H1 (cell line): ENCODE results near the gene KMT5C. TPM values are rescaled to one million over a fixed set of nuclear protein-coding genes. Genes with fewer than 3 reads are reported as not detected.

Experiments used
- CTCF ChIA-PET: fragments of 300-600 bp; sonication (Branson Sonifier 250); formaldehyde crosslinking; loops from one replicate; lab custom pipeline; 2021; ENCODE audit not compliant: partially characterized antibody; lab: Charles Lee
- POLR2A ChIA-PET: fragments of 300-600 bp; sonication (Branson Sonifier 250); formaldehyde crosslinking; loops from one replicate; lab custom pipeline; 2021; ENCODE audit warnings: inconsistent platforms; ENCODE audit not compliant: partially characterized antibody; lab: Charles Lee
- DNase-seq, 2 experiments: peaks; one replicate each; pipeline versions ENCODE4 v3.0.0 to v3.0.0-alpha.2; 2010 to 2022; ENCODE audit warnings: low spot score in 2 of 2, low read depth in 1 of 2, mixed read lengths in 1 of 2
- FAIRE-seq: peaks from 2 replicates; lab custom pipeline; 2011; peaks lifted over from hg19 to GRCh38; lab: Jason Lieb, UNC
- H2AFZ ChIP-seq: 2 replicates; pipeline ENCODE4 v1.8.1; 2012; ENCODE audit warnings: low read length, inconsistent platforms
- H2AK5ac ChIP-seq: 2 replicates; pipeline ENCODE4 v1.6.1; 2013; ENCODE audit warnings: low read depth, low read length
- H2BK120ac ChIP-seq: replicated peaks from 2 replicates; pipeline ENCODE3; 2013; ENCODE audit warnings: low read depth, low read length, inconsistent platforms
- H2BK12ac ChIP-seq: 2 replicates; pipeline ENCODE4 v1.6.1; 2013; ENCODE audit warnings: low read depth, low read length
- H2BK15ac ChIP-seq: 2 replicates; pipeline ENCODE4 v1.6.1; 2013; ENCODE audit warnings: low read length
- H2BK20ac ChIP-seq: 2 replicates; pipeline ENCODE4 v1.6.1; 2013; ENCODE audit warnings: low read length
- H2BK5ac ChIP-seq: 2 replicates; pipeline ENCODE4 v1.6.1; 2013; ENCODE audit warnings: low read depth, low read length
- H3K14ac ChIP-seq: 2 replicates; pipeline ENCODE4 v1.6.1; 2013; ENCODE audit warnings: inconsistent platforms; ENCODE audit not compliant: insufficient read length
- H3K18ac ChIP-seq: 2 replicates; pipeline ENCODE4 v1.6.1; 2013; ENCODE audit warnings: low read length; ENCODE audit errors: extremely low read depth
- H3K23ac ChIP-seq: 2 replicates; pipeline ENCODE4 v1.6.1; 2013; ENCODE audit warnings: inconsistent platforms; ENCODE audit not compliant: insufficient read length
- H3K23me2 ChIP-seq: 2 replicates; pipeline ENCODE4 v1.6.1; 2013; ENCODE audit warnings: low read depth, low read length
- H3K27ac ChIP-seq: 2 replicates; pipeline ENCODE4 v1.6.1; 2011; ENCODE audit warnings: low read depth, low read length, inconsistent platforms
- H3K27me3 ChIP-seq, 4 experiments: replicated peaks in 1 of 4; 1 replicate in 1 of 4; 2 replicates in 3 of 4; pipeline versions ENCODE4 v1.6.1 to v1.8.1; 2011 to 2013; ENCODE audit warnings: low read length in 3 of 4, mild to moderate bottlenecking in 3 of 4, inconsistent platforms in 2 of 4, mixed read lengths in 2 of 4, moderate library complexity in 1 of 4; ENCODE audit not compliant: control insufficient read depth in 3 of 4, insufficient read depth in 3 of 4; ENCODE audit errors: extremely low read depth in 1 of 4
- H3K36me3 ChIP-seq, 4 experiments: 2 replicates each; pipeline versions ENCODE4 v1.6.1 to v1.8.1; 2011 to 2013; ENCODE audit warnings: mild to moderate bottlenecking in 4 of 4, low read length in 3 of 4, moderate library complexity in 2 of 4, control low read depth in 1 of 4, inconsistent platforms in 1 of 4; ENCODE audit not compliant: insufficient read depth in 4 of 4, control insufficient read depth in 2 of 4
- H3K4ac ChIP-seq: replicated peaks from 2 replicates; pipeline ENCODE3; 2013; ENCODE audit warnings: low read length, low read depth, mixed read lengths, inconsistent platforms; ENCODE audit not compliant: insufficient read length
- H3K4me1 ChIP-seq, 4 experiments: replicated peaks in 1 of 4; 1 replicate in 1 of 4; 2 replicates in 3 of 4; pipeline versions ENCODE4 v1.6.1 to v1.8.1; 2011 to 2013; ENCODE audit warnings: low read length in 3 of 4, inconsistent platforms in 2 of 4, mixed read lengths in 1 of 4; ENCODE audit not compliant: insufficient read depth in 4 of 4, control insufficient read depth in 3 of 4
- H3K4me2 ChIP-seq, 2 experiments: 2 replicates each; pipeline versions ENCODE4 v1.6.1 to v1.8.1; 2011 to 2013; ENCODE audit warnings: low read depth in 2 of 2, low read length in 2 of 2, control low read depth in 1 of 2, inconsistent platforms in 1 of 2, mild to moderate bottlenecking in 1 of 2; ENCODE audit not compliant: insufficient read depth in 1 of 2
- H3K4me3 ChIP-seq, 4 experiments: fragments of 200-600, 300-600 bp in 1 of 4; sonication (generic), shearing (Covaris generic), sonication (Bioruptor Twin) in 1 of 4; 2 replicates each; pipeline versions ENCODE4 v1.5.1 to v1.8.1; 2011 to 2016; ENCODE audit warnings: low read length in 4 of 4, low read depth in 3 of 4, control low read depth in 2 of 4, inconsistent platforms in 2 of 4, mild to moderate bottlenecking in 2 of 4, mixed read lengths in 1 of 4, moderate library complexity in 1 of 4; ENCODE audit not compliant: insufficient read depth in 2 of 4; ENCODE audit errors: extremely low read depth in 1 of 4
- H3K56ac ChIP-seq: replicated peaks from 2 replicates; pipeline ENCODE3; 2013; ENCODE audit warnings: low read depth, mild to moderate bottlenecking, mixed read lengths, low read length, inconsistent platforms; ENCODE audit not compliant: insufficient read length
- H3K79me1 ChIP-seq: 2 replicates; pipeline ENCODE4 v1.6.1; 2013; ENCODE audit warnings: low read depth, low read length, control low read depth
- H3K79me2 ChIP-seq, 2 experiments: 2 replicates each; pipeline versions ENCODE4 v1.6.1 to v1.8.1; 2012 to 2013; ENCODE audit warnings: low read length in 2 of 2, mild to moderate bottlenecking in 2 of 2, inconsistent platforms in 1 of 2; ENCODE audit not compliant: insufficient read depth in 2 of 2, control insufficient read depth in 1 of 2
- H3K9ac ChIP-seq, 4 experiments: replicated peaks in 1 of 4; 1 replicate in 1 of 4; 2 replicates in 3 of 4; pipeline versions ENCODE4 v1.6.1 to v1.8.1; 2011 to 2013; ENCODE audit warnings: low read depth in 3 of 4, low read length in 3 of 4, control low read depth in 2 of 4, mild to moderate bottlenecking in 2 of 4, moderate library complexity in 2 of 4, inconsistent platforms in 1 of 4; ENCODE audit errors: extremely low read depth in 1 of 4
- H3K9me3 ChIP-seq, 2 experiments: 2 replicates each; pipeline versions ENCODE4 v1.6.1 to v1.8.1; 2012 to 2013; ENCODE audit warnings: mild to moderate bottlenecking in 2 of 2, moderate library complexity in 2 of 2, control low read depth in 1 of 2, inconsistent platforms in 1 of 2, low read depth in 1 of 2, low read length in 1 of 2, mixed read lengths in 1 of 2; ENCODE audit not compliant: insufficient read depth in 2 of 2
- H4K20me1 ChIP-seq, 2 experiments: replicated peaks in 1 of 2; 2 replicates each; pipeline versions ENCODE3 to v1.8.1; 2011 to 2013; ENCODE audit warnings: inconsistent platforms in 2 of 2, low read length in 2 of 2, mild to moderate bottlenecking in 1 of 2; ENCODE audit not compliant: insufficient read depth in 2 of 2, control insufficient read depth in 1 of 2
- H4K5ac ChIP-seq: 2 replicates; pipeline ENCODE4 v1.6.1; 2013; ENCODE audit warnings: low read length, low read depth, mixed read lengths, inconsistent platforms; ENCODE audit not compliant: insufficient read length
- H4K8ac ChIP-seq: 2 replicates; pipeline ENCODE4 v1.8.0; 2013; ENCODE audit warnings: mild to moderate bottlenecking, moderate library complexity, low read length, inconsistent platforms; ENCODE audit not compliant: insufficient read depth; ENCODE audit errors: extremely low read depth
- H4K91ac ChIP-seq: replicated peaks from 2 replicates; pipeline ENCODE3; 2013; ENCODE audit warnings: low read length, mixed read lengths, inconsistent platforms; ENCODE audit not compliant: insufficient read length
- POLR2AphosphoS5 ChIP-seq: IDR thresholded peaks from 2 replicates; pipeline ENCODE4 v1.6.1; 2011; ENCODE audit warnings: low read depth, low read length
- WGBS, 2 experiments: shearing (Covaris generic) in 1 of 2; methylation state at CpG; one replicate each; pipeline versions ENCODE4 v1.1.6 to v1.1.7; 2013 to 2015; ENCODE audit warnings: low lambda C conversion rate in 2 of 2, mixed read lengths in 2 of 2, inconsistent platforms in 1 of 2, low coverage in 1 of 2, missing lambda C conversion rate in 1 of 2; ENCODE audit not compliant: insufficient replicate concordance in 2 of 2, insufficient coverage in 1 of 2, insufficient read length in 1 of 2; ENCODE audit errors: extremely low coverage in 1 of 2, missing lambda C conversion rate in 1 of 2; 5-methylcytosine and 5-hydroxymethylcytosine counted together
- polyA plus RNA-seq, 7 experiments: library from polyadenylated mRNA; depleted of rRNA in 3 of 7; stranded (reverse) in 5 of 7; unstranded in 2 of 7; fragments of >200 nt in 5 of 7; fragments of 200-250 nt in 2 of 7; gene quantifications; 1 replicate in 5 of 7; 2 replicates in 1 of 7; 4 replicates in 1 of 7; pipeline versions ENCODE4 v1.2.1 to v1.2.3, GENCODE V29; 2011 to 2013; ENCODE audit warnings: missing spikeins in 2 of 7, mixed read lengths in 2 of 7
- total RNA-seq: library from RNA; stranded (reverse); fragmentation: NEBNext Ultra II Directional; extraction: Animal tissue kit (Norgen Biotek cat#: 25700); gene quantifications from 2 replicates; pipeline ENCODE4 v1.2.1, GENCODE V29; 2021
- TF ChIP-seq, protein P1 (sequence below): IDR thresholded peaks from 2 replicates; pipeline ENCODE4 v1.6.1; 2012; ENCODE audit warnings: inconsistent platforms

KMT5C gene
- total and polyA plus RNA-seq, 2 of the 8 experiments (the other 6 are each of a cell fraction or from before 2014, with no cell fraction given): 24.9 to 31.5 TPM

- Histone ChIP-seq H3K4me3 (no peak overlapping the region), H2BK20ac (no peak overlapping the region), H4K91ac (no peak overlapping the region), H3K79me1 (no peaks in the 10 kb centered on the region), H2AK5ac (no peak overlapping the region), H2AFZ (no peak overlapping the region), H3K23ac (no peak overlapping the region), H3K14ac (no peak overlapping the region), H3K79me2 (no peaks in the 10 kb centered on the region), H3K4ac (no peak overlapping the region), H3K27me3 (no peaks in the 10 kb centered on the region), H3K36me3 (peaks cover 9 to 22% (median 18%) of the 10 kb centered on the region in 4 experiments), H3K27ac (no peak overlapping the region), H2BK12ac (no peak overlapping the region), H4K20me1 (no peaks in the 10 kb centered on the region), H2BK15ac (no peak overlapping the region), H2BK120ac (no peak overlapping the region), H4K5ac (no peak overlapping the region), H3K56ac (no peak overlapping the region), H3K18ac (no peak overlapping the region), H3K4me2 (no peak overlapping the region), H3K23me2 (no peaks in the 10 kb centered on the region), H3K9me3 (no peaks in the 10 kb centered on the region), H3K4me1 (no peaks in the 10 kb centered on the region), H2BK5ac (no peak overlapping the region), H4K8ac (no peak overlapping the region), H3K9ac (no peak overlapping the region)
- FAIRE-seq: no peak
- DNase-seq: no peak
- ChIA-PET POLR2A (interaction anchor here (0.9 to 4.4 kb wide), 9 partner anchors 10 to 87 kb away, joined by 3 to 32 read pairs (median 5); partner anchors contain the start of genes RPL28 and TMEM238), CTCF (interaction anchor here (0.6 to 5.1 kb wide), 7 partner anchors 10 to 52 kb away, joined by 3 to 33 read pairs (median 4); no protein-coding TSS in a partner anchor)
- TF ChIP-seq, protein P1, sequence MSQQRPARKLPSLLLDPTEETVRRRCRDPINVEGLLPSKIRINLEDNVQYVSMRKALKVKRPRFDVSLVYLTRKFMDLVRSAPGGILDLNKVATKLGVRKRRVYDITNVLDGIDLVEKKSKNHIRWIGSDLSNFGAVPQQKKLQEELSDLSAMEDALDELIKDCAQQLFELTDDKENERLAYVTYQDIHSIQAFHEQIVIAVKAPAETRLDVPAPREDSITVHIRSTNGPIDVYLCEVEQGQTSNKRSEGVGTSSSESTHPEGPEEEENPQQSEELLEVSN: no peak
- TF ChIP-seq POLR2AphosphoS5: 0 out of 2 replicates have a peak, but pooled peaks have one; percentile 1
- 93% methylated on average over 9 of the region's 18 CpGs; no CpG with 5 or more reads in 1 of the 2 experiments for WGBS, 2 experiments
Measured at GRCh38 chr19:55311797-55312196, 27.9 kb upstream of the KMT5C start.
